GM12878 (cell line): ENCODE data around the gene ACP3. TPM values are rescaled to one million over a fixed set of nuclear protein-coding genes. Genes with fewer than 3 reads are reported as not detected.

Source experiments
- ATAC-seq: fragments of 200-7000 bp; cut with Tn5 transposase; 3 replicates; pipeline ENCODE4 v1.9.1; 2020; ENCODE audit warnings: mild to moderate bottlenecking, moderate library complexity
- BruUV-seq: library from RNA; stranded (reverse); fragments of 400-500 nt; replicated peaks from 2 replicates; lab custom pipeline; 2021; lab: Mats Ljungman, UMichigan
- CTCF ChIA-PET: fragments of 300-600 bp; sonication (Branson Sonifier 250); formaldehyde crosslinking; extraction: SDS; loops from one replicate; lab custom pipeline; 2021; ENCODE audit warnings: inconsistent platforms; lab: Yijun Ruan, JAX
- POLR2A ChIA-PET: fragments of 350-600 bp; formaldehyde crosslinking; extraction: SDS; loops from one replicate; lab custom pipeline; 2021; ENCODE audit warnings: inconsistent platforms; lab: Charles Lee
- RAD21 ChIA-PET: fragments of 300-600 bp; sonication (Branson Sonifier 250); formaldehyde crosslinking; loops from one replicate; lab custom pipeline; 2023; ENCODE audit warnings: antibody characterized with exemption; ENCODE audit not compliant: unreplicated experiment; lab: Charles Lee
- SMC1A ChIA-PET: fragments of 300-600 bp; sonication (Branson Sonifier 250); formaldehyde crosslinking; loops from one replicate; lab custom pipeline; 2023; ENCODE audit not compliant: unreplicated experiment, uncharacterized antibody; lab: Charles Lee
- DNase-seq: peaks from one replicate; pipeline ENCODE4 v3.0.0-alpha.2; 2011; ENCODE audit warnings: low read depth, low spot score
- FAIRE-seq: peaks from 3 replicates; lab custom pipeline; 2011; peaks lifted over from hg19 to GRCh38; lab: Jason Lieb, UNC
- H2AFZ ChIP-seq: 2 replicates; pipeline ENCODE4 v1.6.0; 2011; ENCODE audit warnings: low read depth, low read length, control low read depth; ENCODE audit not compliant: control insufficient read depth
- H3K27ac ChIP-seq: 2 replicates; pipeline ENCODE4 v1.5.1; 2011; ENCODE audit warnings: control low read depth; ENCODE audit not compliant: control insufficient read depth, insufficient read depth
- H3K27me3 ChIP-seq, 2 experiments: replicated peaks in 1 of 2; 2 replicates each; pipeline versions ENCODE4 v1.6.0 to v1.6.1; 2011; ENCODE audit warnings: low read length in 1 of 2; ENCODE audit not compliant: control insufficient read depth in 2 of 2, insufficient read depth in 2 of 2
- H3K36me3 ChIP-seq, 2 experiments: 2 replicates each; pipeline ENCODE4 v1.5.1; 2011; ENCODE audit warnings: low read length in 1 of 2; ENCODE audit not compliant: control insufficient read depth in 2 of 2, insufficient read depth in 2 of 2
- H3K4me1 ChIP-seq: 2 replicates; pipeline ENCODE4 v1.6.1; 2011; ENCODE audit warnings: mild to moderate bottlenecking, low read length, moderate library complexity, mixed read lengths; ENCODE audit not compliant: control insufficient read depth, insufficient read depth
- H3K4me2 ChIP-seq: 2 replicates; pipeline ENCODE4 v1.6.0; 2011; ENCODE audit warnings: control low read depth; ENCODE audit not compliant: control insufficient read depth, insufficient read depth
- H3K4me3 ChIP-seq: fragments of 200-600 bp; sonication (generic); 2 replicates; pipeline ENCODE4 v1.5.1; 2016
- H3K79me2 ChIP-seq: 2 replicates; pipeline ENCODE4 v1.6.0; 2011; ENCODE audit warnings: low read length; ENCODE audit not compliant: control insufficient read depth, insufficient read depth
- H3K9ac ChIP-seq: 2 replicates; pipeline ENCODE4 v1.8.0; 2011; ENCODE audit warnings: low read length, control low read depth, mixed read lengths; ENCODE audit not compliant: control insufficient read depth, insufficient read depth
- H3K9me3 ChIP-seq: replicated peaks from 3 replicates; pipeline ENCODE4 v1.5.1; 2011; ENCODE audit warnings: mild to moderate bottlenecking, low read length; ENCODE audit not compliant: control insufficient read depth, insufficient read depth
- H4K20me1 ChIP-seq: 2 replicates; pipeline ENCODE4 v1.6.0; 2011; ENCODE audit not compliant: control insufficient read depth, insufficient read depth
- ASH2L ChIP-seq: fragments of 300-600, 200-600 bp; sonication (generic); IDR thresholded peaks from 2 replicates; pipeline ENCODE4 v1.6.1; 2017; ENCODE audit warnings: low read depth, mild to moderate bottlenecking, borderline replicate concordance
- BCL11A ChIP-seq: IDR thresholded peaks from 2 replicates; pipeline ENCODE4 v1.6.1; 2011; ENCODE audit warnings: low read depth, low read length
- CBX3 ChIP-seq: fragments of 200-600 bp; sonication (generic); IDR thresholded peaks from 2 replicates; pipeline ENCODE4 v1.6.1; 2016; ENCODE audit warnings: low read depth, borderline replicate concordance
- CEBPB ChIP-seq, 2 experiments: fragments of 150-350 bp in 1 of 2; IDR thresholded peaks; 2 replicates each; pipeline ENCODE4 v1.6.1; 2012 to 2014; ENCODE audit warnings: low read depth in 2 of 2, low read length in 2 of 2, borderline replicate concordance in 1 of 2, inconsistent platforms in 1 of 2
- EED ChIP-seq: sonication (generic); IDR thresholded peaks from 2 replicates; pipeline ENCODE4 v1.6.1; 2016; ENCODE audit warnings: antibody characterized with exemption, low read depth
- KAT2A ChIP-seq: conservative IDR thresholded peaks from 2 replicates; pipeline ENCODE4 v1.6.1; 2011; ENCODE audit warnings: low read depth, low read length; ENCODE audit not compliant: control insufficient read depth
- KDM1A ChIP-seq: fragments of 200-600 bp; sonication (generic); IDR thresholded peaks from 2 replicates; pipeline ENCODE4 v1.6.1; 2016; ENCODE audit warnings: borderline replicate concordance
- KLF5 ChIP-seq: fragments of 450-650 bp; IDR thresholded peaks from 2 replicates; pipeline ENCODE4 v1.6.1; 2014; ENCODE audit warnings: mild to moderate bottlenecking; ENCODE audit not compliant: partially characterized antibody
- NR2C2 ChIP-seq: IDR thresholded peaks from 2 replicates; pipeline ENCODE4 v1.6.1; 2011; ENCODE audit warnings: borderline replicate concordance, low read depth; ENCODE audit not compliant: control insufficient read depth, insufficient read length
- RUNX3 ChIP-seq: IDR thresholded peaks from 2 replicates; pipeline ENCODE4 v1.6.1; 2012; ENCODE audit warnings: low read length, inconsistent platforms
- TCF12 ChIP-seq: IDR thresholded peaks from 2 replicates; pipeline ENCODE4 v1.6.1; 2011; ENCODE audit warnings: low read depth, mild to moderate bottlenecking, low read length
- WGBS: methylation state at CpG from one replicate; pipeline ENCODE4 v1.1.6; 2016; ENCODE audit warnings: low lambda C conversion rate; ENCODE audit not compliant: insufficient replicate concordance, insufficient coverage; ENCODE audit errors: missing lambda C conversion rate; 5-methylcytosine and 5-hydroxymethylcytosine counted together
- in situ Hi-C: fragments of 300-500 bp; cut with MboI; formaldehyde crosslinking; loops from 9 replicates; pipeline ENCODE4 v1.14.3; 2018; ENCODE audit warnings: mixed read lengths
- intact Hi-C: fragments of 100-400 bp; cut with micrococcal nuclease; formaldehyde crosslinking; loops from one replicate; pipeline ENCODE4 v1.14.2; 2022; ENCODE audit not compliant: unreplicated experiment
- polyA plus RNA-seq, 11 experiments: library from polyadenylated mRNA; depleted of rRNA in 4 of 11; unstranded in 6 of 11; stranded (reverse) in 5 of 11; fragments of >200 nt; fragmentation: Nextera tagmentation in 4 of 11; fragmentation: Illumina TruSeq in 1 of 11; extraction: Ambion mirVana in 4 of 11; extraction: Trizol in 1 of 11; gene quantifications; 1 replicate in 1 of 11; 2 replicates in 10 of 11; pipeline versions ENCODE4 v1.2.1 to v1.2.3, GENCODE V29; 2011 to 2016; ENCODE audit warnings: inconsistent platforms in 2 of 11, missing spikeins in 2 of 11, low read depth in 1 of 11
- total RNA-seq, 4 experiments: library from RNA; depleted of rRNA in 3 of 4; stranded (reverse); fragments of >200 nt in 3 of 4; fragmentation: Illumina TruSeq in 1 of 4; extraction: Trizol in 1 of 4; gene quantifications; 2 replicates each; pipeline versions ENCODE4 v1.2.1 to v1.2.3, GENCODE V29; 2013 to 2021
- TF ChIP-seq, protein P1 (sequence below): fragments of 150-350 bp; IDR thresholded peaks from 2 replicates; pipeline ENCODE4 v1.6.1; 2014; ENCODE audit warnings: mild to moderate bottlenecking, low read depth, low read length
- TF ChIP-seq, protein P2 (sequence below): IDR thresholded peaks from 2 replicates; pipeline ENCODE4 v1.6.1; 2012; ENCODE audit warnings: low read depth, low read length, improper control_type of control experiment
- TF ChIP-seq, protein P3 (sequence below): fragments of 450-650 bp; IDR thresholded peaks from 2 replicates; pipeline ENCODE4 v1.6.1; 2016; ENCODE audit warnings: mild to moderate bottlenecking, moderate library complexity, borderline replicate concordance
- TF ChIP-seq, protein P4 (sequence below): fragments of 450-650 bp; IDR thresholded peaks from 2 replicates; pipeline ENCODE4 v1.6.1; 2017; ENCODE audit warnings: antibody characterized with exemption, mild to moderate bottlenecking, moderate library complexity

ACP3 gene
- total and polyA plus RNA-seq, 10 of the 15 experiments (the other 5 are each of a cell fraction or from before 2014, with no cell fraction given) = 0.05 to 0.41 TPM; not detected in 8

DNA sequence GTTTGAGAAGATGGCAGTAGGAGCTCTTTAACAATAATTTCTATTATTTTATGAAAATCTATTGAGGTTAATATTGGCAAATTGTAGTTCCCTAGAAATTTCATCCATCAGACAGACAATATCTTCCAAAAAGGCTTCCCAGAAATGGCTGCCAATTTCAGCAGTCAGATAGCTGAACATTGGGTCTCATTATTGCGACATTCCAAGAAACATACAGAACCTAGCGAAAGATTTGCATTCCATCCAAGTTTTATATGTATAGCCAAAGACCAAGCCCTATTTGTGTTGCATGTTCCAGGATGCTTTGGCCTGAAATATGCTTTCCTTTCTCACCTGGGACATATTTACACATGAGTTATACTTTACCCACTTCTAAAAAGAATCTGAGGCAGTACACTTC, 24.5 kb downstream of the ACP3 start:
- H3K4me2 ChIP-seq = no peak overlapping the region
- TF ChIP-seq ASH2L (no peak), BCL11A (no peak), CBX3 (no peak), KLF5 (no peak), EED (no peak), NR2C2 (no peak), KDM1A (no peak), RUNX3 (no peak), KAT2A (no peak), TCF12 (no peak), CEBPB (IDR thresholded peaks at IDR 0.05; ENCODE audit: borderline replicate concordance in 1 of 2, low read depth in 2 of 2, low read length in 2 of 2) (no peak)
- TF ChIP-seq, protein P1, sequence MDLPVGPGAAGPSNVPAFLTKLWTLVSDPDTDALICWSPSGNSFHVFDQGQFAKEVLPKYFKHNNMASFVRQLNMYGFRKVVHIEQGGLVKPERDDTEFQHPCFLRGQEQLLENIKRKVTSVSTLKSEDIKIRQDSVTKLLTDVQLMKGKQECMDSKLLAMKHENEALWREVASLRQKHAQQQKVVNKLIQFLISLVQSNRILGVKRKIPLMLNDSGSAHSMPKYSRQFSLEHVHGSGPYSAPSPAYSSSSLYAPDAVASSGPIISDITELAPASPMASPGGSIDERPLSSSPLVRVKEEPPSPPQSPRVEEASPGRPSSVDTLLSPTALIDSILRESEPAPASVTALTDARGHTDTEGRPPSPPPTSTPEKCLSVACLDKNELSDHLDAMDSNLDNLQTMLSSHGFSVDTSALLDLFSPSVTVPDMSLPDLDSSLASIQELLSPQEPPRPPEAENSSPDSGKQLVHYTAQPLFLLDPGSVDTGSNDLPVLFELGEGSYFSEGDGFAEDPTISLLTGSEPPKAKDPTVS = no peak
- TF ChIP-seq, protein P2, sequence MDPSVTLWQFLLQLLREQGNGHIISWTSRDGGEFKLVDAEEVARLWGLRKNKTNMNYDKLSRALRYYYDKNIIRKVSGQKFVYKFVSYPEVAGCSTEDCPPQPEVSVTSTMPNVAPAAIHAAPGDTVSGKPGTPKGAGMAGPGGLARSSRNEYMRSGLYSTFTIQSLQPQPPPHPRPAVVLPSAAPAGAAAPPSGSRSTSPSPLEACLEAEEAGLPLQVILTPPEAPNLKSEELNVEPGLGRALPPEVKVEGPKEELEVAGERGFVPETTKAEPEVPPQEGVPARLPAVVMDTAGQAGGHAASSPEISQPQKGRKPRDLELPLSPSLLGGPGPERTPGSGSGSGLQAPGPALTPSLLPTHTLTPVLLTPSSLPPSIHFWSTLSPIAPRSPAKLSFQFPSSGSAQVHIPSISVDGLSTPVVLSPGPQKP = no peak
- TF ChIP-seq, protein P3, sequence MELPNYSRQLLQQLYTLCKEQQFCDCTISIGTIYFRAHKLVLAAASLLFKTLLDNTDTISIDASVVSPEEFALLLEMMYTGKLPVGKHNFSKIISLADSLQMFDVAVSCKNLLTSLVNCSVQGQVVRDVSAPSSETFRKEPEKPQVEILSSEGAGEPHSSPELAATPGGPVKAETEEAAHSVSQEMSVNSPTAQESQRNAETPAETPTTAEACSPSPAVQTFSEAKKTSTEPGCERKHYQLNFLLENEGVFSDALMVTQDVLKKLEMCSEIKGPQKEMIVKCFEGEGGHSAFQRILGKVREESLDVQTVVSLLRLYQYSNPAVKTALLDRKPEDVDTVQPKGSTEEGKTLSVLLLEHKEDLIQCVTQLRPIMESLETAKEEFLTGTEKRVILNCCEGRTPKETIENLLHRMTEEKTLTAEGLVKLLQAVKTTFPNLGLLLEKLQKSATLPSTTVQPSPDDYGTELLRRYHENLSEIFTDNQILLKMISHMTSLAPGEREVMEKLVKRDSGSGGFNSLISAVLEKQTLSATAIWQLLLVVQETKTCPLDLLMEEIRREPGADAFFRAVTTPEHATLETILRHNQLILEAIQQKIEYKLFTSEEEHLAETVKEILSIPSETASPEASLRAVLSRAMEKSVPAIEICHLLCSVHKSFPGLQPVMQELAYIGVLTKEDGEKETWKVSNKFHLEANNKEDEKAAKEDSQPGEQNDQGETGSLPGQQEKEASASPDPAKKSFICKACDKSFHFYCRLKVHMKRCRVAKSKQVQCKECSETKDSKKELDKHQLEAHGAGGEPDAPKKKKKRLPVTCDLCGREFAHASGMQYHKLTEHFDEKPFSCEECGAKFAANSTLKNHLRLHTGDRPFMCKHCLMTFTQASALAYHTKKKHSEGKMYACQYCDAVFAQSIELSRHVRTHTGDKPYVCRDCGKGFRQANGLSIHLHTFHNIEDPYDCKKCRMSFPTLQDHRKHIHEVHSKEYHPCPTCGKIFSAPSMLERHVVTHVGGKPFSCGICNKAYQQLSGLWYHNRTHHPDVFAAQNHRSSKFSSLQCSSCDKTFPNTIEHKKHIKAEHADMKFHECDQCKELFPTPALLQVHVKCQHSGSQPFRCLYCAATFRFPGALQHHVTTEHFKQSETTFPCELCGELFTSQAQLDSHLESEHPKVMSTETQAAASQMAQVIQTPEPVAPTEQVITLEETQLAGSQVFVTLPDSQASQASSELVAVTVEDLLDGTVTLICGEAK = no peak
- TF ChIP-seq, protein P4, sequence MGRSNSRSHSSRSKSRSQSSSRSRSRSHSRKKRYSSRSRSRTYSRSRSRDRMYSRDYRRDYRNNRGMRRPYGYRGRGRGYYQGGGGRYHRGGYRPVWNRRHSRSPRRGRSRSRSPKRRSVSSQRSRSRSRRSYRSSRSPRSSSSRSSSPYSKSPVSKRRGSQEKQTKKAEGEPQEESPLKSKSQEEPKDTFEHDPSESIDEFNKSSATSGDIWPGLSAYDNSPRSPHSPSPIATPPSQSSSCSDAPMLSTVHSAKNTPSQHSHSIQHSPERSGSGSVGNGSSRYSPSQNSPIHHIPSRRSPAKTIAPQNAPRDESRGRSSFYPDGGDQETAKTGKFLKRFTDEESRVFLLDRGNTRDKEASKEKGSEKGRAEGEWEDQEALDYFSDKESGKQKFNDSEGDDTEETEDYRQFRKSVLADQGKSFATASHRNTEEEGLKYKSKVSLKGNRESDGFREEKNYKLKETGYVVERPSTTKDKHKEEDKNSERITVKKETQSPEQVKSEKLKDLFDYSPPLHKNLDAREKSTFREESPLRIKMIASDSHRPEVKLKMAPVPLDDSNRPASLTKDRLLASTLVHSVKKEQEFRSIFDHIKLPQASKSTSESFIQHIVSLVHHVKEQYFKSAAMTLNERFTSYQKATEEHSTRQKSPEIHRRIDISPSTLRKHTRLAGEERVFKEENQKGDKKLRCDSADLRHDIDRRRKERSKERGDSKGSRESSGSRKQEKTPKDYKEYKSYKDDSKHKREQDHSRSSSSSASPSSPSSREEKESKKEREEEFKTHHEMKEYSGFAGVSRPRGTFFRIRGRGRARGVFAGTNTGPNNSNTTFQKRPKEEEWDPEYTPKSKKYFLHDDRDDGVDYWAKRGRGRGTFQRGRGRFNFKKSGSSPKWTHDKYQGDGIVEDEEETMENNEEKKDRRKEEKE = no peak

More for the DNA sequence above, 24.5 kb downstream of the ACP3 start:
- Histone ChIP-seq H2AFZ (no peak overlapping the region), H3K4me1 (no peaks in the 10 kb centered on the region), H4K20me1 (no peaks in the 10 kb centered on the region), H3K27me3 (no peaks in the 10 kb centered on the region), H3K27ac (no peak overlapping the region), H3K9ac (no peak overlapping the region), H3K79me2 (no peaks in the 10 kb centered on the region), H3K36me3 (no peaks in the 10 kb centered on the region), H3K9me3 (no peaks in the 10 kb centered on the region), H3K4me3 (no peak overlapping the region)
- FAIRE-seq = no peak
- in situ Hi-C loops (no loop called here), intact Hi-C loops (loop anchor here (10.0 kb wide), 1 partner anchor 307 kb away; the partner anchor contains the start of gene CPNE4)
- 71% methylated on average over 2 of the region's 2 CpGs for WGBS
- CTCF ChIA-PET = interaction anchor here (0.6 to 4.6 kb wide), 16 partner anchors 9 to 303 kb away, joined by 3 to 38 read pairs (median 8); no protein-coding TSS in a partner anchor
- no TSS peak for BruUV-seq
- POLR2A ChIA-PET = no interaction called here
- RAD21 ChIA-PET = interaction anchor here (1.2 to 2.0 kb wide), 3 partner anchors 9 to 1294 kb away, joined by 4 to 9 read pairs (median 6); no protein-coding TSS in a partner anchor
- no peak for DNase-seq
- no peak for ATAC-seq
- SMC1A ChIA-PET = interaction anchor here (1.1 to 3.2 kb wide), 5 partner anchors 9 to 91 kb away, joined by 3 to 12 read pairs (median 5); no protein-coding TSS in a partner anchor
